Stimulated activated CD4-positive, alpha-beta T cell treated with anti-CD3 and anti-CD28 coated beads, TNF-alpha, amount 100 ng/mL, for 24 hours (primary cell): ENCODE results near the gene FXYD3.
"Not testable (repeated sequence)": the region's sequence is repeated elsewhere in the genome, so short reads cannot be mapped to it uniquely, and the experiment has no call there.

Experiments used
- DNase-seq, 3 experiments: peaks; one replicate each; pipeline ENCODE4 v3.0.0-alpha.2; 2020; ENCODE audit warnings: low read depth in 3 of 3

FXYD3 gene

GRCh38 chr19:35086455-35086854 is 29.2 kb upstream of the FXYD3 start:
- no peak for DNase-seq

GRCh38 chr19:35087393-35087792 is 28.2 kb upstream of the FXYD3 start:
- no peak for DNase-seq

GRCh38 chr19:35088131-35088913 is 27.3 kb upstream of the FXYD3 start:
- no peak for DNase-seq

GRCh38 chr19:35089554-35089953 is 26.1 kb upstream of the FXYD3 start:
- no peak for DNase-seq

- DNase-seq: no peak
Observed at GRCh38 chr19:35090160-35090505, 25.5 kb upstream of the FXYD3 start.

- peak; percentile 23 to 26 (median 26) for DNase-seq
Observed at GRCh38 chr19:35090506-35091214, 25.0 kb upstream of the FXYD3 start.

- DNase-seq: no peak
Observed at GRCh38 chr19:35093430-35093829, 22.2 kb upstream of the FXYD3 start.

GRCh38 chr19:35093941-35094647 is 21.5 kb upstream of the FXYD3 start:
- DNase-seq: no peak

- DNase-seq: no peak
Observed at GRCh38 chr19:35094656-35095055, 21.0 kb upstream of the FXYD3 start.

GRCh38 chr19:35095667-35096368 is 19.8 kb upstream of the FXYD3 start:
- no peak for DNase-seq

GRCh38 chr19:35098413-35099049 is 17.1 kb upstream of the FXYD3 start:
- DNase-seq: no peak

- no peak for DNase-seq
Observed at GRCh38 chr19:35099155-35099896, 16.3 kb upstream of the FXYD3 start.

- DNase-seq: no peak
Observed at GRCh38 chr19:35099897-35100275, 15.7 kb upstream of the FXYD3 start.

- DNase-seq: no peak
Observed at GRCh38 chr19:35100588-35101533, 14.8 kb upstream of the FXYD3 start.

- DNase-seq: not testable (repeated sequence)
Observed at GRCh38 chr19:35101949-35102348, 13.7 kb upstream of the FXYD3 start.

- not testable (repeated sequence) for DNase-seq
Observed at GRCh38 chr19:35103614-35104013, 12.0 kb upstream of the FXYD3 start.

- DNase-seq: no peak
Observed at GRCh38 chr19:35104361-35104760, 11.3 kb upstream of the FXYD3 start.

GRCh38 chr19:35105047-35105410 is 10.6 kb upstream of the FXYD3 start:
- DNase-seq: no peak

GRCh38 chr19:35105411-35106290 is 10.0 kb upstream of the FXYD3 start:
- no peak for DNase-seq
